ENCODE data around the gene SGK2.

DNA sequence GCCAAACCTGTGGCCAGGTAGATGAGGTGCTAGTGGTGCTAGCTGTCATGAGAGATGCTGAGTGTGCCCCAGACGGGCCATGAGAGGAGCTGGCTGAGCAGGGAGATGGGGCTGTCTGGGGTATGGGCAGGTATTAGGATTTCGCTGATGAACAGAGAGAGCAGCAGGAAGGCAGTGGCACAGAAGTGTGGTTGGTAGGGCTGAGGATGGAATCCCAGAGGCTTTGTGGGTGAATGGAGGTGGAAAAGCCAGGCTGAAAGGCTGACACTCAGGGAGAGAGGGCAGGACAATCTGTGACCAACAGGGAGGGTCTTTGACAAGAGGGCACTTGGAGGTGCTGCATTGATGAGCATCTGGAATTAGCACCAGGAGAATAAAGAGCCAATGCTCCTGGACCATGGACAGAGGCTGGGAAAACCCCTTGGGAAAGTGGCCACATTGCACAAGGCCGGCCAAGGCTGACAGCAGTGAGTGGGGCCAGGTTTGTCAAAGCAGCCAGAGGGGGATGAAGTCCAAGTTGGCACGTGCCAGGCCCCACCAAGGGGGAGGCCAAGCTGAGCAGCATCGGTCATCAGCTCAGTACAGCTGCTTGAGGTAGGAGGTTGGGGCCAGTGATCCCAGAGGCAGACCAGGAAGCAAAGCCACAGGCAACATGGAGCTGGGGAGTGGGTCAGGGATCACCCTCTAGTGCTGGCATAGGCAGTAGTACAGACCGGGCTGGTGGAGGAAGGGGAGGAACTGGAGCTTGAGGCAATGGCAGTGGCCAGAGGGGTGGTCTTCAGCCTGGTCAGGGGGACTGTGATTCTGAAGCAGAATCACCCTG, 19.7 kb upstream of the SGK2 start:
- TF ChIP-seq, protein P1, sequence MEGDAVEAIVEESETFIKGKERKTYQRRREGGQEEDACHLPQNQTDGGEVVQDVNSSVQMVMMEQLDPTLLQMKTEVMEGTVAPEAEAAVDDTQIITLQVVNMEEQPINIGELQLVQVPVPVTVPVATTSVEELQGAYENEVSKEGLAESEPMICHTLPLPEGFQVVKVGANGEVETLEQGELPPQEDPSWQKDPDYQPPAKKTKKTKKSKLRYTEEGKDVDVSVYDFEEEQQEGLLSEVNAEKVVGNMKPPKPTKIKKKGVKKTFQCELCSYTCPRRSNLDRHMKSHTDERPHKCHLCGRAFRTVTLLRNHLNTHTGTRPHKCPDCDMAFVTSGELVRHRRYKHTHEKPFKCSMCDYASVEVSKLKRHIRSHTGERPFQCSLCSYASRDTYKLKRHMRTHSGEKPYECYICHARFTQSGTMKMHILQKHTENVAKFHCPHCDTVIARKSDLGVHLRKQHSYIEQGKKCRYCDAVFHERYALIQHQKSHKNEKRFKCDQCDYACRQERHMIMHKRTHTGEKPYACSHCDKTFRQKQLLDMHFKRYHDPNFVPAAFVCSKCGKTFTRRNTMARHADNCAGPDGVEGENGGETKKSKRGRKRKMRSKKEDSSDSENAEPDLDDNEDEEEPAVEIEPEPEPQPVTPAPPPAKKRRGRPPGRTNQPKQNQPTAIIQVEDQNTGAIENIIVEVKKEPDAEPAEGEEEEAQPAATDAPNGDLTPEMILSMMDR (IDR thresholded peaks at IDR 0.05 in 4 of 5, conservative IDR thresholded peaks at IDR 0.05 in 1 of 5) = no peak
- TF ChIP-seq POLR2A (IDR thresholded peaks at IDR 0.05) = no peak
